ENCODE measurements around the gene FTSJ3.

FTSJ3 gene

GRCh38 chr17:63836811-63837210 lies 9.3 kb upstream of the FTSJ3 start:
- H3K9ac ChIP-seq: peak overlapping the region in 4 of 11 experiments; percentile 13 to 97 (median 94); a peak in 3 of 22 replicates
- no peak overlapping the region for H3K4me3 ChIP-seq
- H3K4me2 ChIP-seq: peak overlapping the region in 6 of 11 experiments; percentile 97 to 100 (median 100); a peak in 6 of 22 replicates
- no peak for TF ChIP-seq Cebpa-rat (IDR thresholded peaks at IDR 0.05)
- H4K20me1 ChIP-seq: peaks cover 58 to 99% (median 94%) of the 10 kb centered on the region in 11 experiments
- H3K36me3 ChIP-seq: peaks cover 54 to 72% (median 64%) of the 10 kb centered on the region in 11 experiments
- peaks cover 65 to 97% (median 91%) of the 10 kb centered on the region in 10 experiments for H3K4me1 ChIP-seq
- H3K27me3 ChIP-seq: no peaks in the 10 kb centered on the region
- H3K9me3 ChIP-seq (replicated peaks in 1 of 11): no peaks in the 10 kb centered on the region
- peak overlapping the region in 4 of 11 experiments; percentile 15 to 97 (median 54); a peak in 3 of 22 replicates for H3K27ac ChIP-seq

DNA sequence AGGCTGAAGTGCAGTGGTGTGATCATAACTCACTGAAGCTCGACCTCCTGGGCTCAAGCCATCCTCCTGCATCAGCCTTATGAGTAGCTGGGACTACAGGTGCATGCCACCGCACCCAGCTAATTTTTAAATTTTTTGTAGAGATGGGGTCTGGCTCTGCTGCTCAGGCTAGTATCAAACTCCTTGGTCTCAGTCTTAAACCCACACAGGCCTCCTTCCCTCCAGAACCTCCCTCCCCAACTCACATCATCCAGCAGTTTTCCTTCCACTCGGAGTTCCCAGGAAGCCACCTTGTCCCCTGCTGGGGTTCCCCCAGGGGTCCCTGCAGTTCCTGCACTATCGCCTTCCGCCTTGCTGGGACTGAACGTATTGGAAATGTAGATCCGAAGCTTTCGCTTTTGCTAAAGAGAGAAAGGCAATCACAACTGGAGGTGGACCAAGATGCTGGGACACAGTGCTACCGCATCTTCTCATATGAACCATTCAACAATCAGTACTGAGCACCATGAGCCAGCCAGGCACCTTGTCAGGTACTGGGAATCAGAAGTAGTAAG lies 7.8 kb upstream of the FTSJ3 start:
- H3K4me1 ChIP-seq: peaks cover 61 to 99% (median 93%) of the 10 kb centered on the region in 10 experiments
- TF ChIP-seq Cebpa-rat (IDR thresholded peaks at IDR 0.05): no peak
- H3K4me2 ChIP-seq: peak overlapping the region; percentile 21 to 79 (median 59)
- H3K36me3 ChIP-seq: peaks cover 70 to 82% (median 80%) of the 10 kb centered on the region in 11 experiments
- no peaks in the 10 kb centered on the region for H3K9me3 ChIP-seq (replicated peaks in 1 of 11)
- peak overlapping the region in 7 of 11 experiments; percentile 19 to 50 (median 26); a peak in 9 of 22 replicates for H3K9ac ChIP-seq
- no peak overlapping the region; a peak in 1 of 20 replicates for H3K4me3 ChIP-seq
- peak overlapping the region in 7 of 11 experiments; percentile 7 to 75 (median 32); a peak in 9 of 22 replicates for H3K27ac ChIP-seq
- peaks cover 44 to 99% (median 93%) of the 10 kb centered on the region in 11 experiments for H4K20me1 ChIP-seq
- H3K27me3 ChIP-seq: no peaks in the 10 kb centered on the region

DNA sequence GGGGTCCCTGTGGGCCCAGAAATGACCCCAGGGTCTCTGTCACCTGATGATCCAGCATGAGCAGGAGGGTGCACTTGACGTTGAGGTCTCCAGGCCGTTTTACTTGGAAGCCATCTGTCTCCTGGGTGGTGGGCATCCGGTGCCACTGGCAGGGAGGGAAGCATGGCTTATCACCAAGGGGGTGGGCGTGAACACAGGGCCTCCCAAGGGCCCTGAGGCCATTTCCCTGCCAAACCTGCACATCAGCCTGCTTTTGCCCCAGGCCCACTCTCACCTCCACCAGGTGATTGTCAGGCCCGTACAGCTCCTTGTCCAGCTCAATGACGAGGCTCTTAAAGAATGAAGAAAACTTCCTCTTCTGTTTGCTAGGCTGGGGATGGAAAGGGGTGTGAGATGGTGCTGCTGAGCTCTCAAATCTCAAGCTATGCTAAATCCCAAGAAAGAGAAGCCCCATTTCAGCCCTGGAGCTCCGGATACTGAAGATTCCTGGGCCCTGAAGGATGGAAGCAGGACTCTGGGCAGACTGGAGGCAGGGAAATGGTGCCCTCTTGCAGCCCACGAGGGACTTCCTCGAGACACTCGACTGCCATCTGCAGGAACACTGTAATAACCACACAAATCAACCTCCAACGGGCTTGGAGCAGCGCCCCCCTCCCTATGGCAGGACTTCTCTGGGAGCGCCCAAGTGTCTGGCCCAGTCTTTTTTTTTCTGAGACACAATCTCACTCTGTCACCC lies 7.1 kb upstream of the FTSJ3 start:
- H3K4me3 ChIP-seq: no peak overlapping the region
- no peaks in the 10 kb centered on the region for H3K9me3 ChIP-seq (replicated peaks in 1 of 11)
- H3K27ac ChIP-seq: peak overlapping the region in 9 of 11 experiments; percentile 46 to 75 (median 65); a peak in 19 of 22 replicates
- TF ChIP-seq Cebpa-rat (IDR thresholded peaks at IDR 0.05): no peak
- H3K4me1 ChIP-seq: peaks cover 58 to 99% (median 93%) of the 10 kb centered on the region in 10 experiments
- H4K20me1 ChIP-seq: peaks cover 43 to 99% (median 94%) of the 10 kb centered on the region in 11 experiments
- peak overlapping the region; percentile 39 to 79 (median 64) for H3K4me2 ChIP-seq
- peaks cover 76 to 89% (median 86%) of the 10 kb centered on the region in 11 experiments for H3K36me3 ChIP-seq
- peak overlapping the region in 9 of 11 experiments; percentile 5 to 64 (median 37); a peak in 15 of 22 replicates for H3K9ac ChIP-seq
- no peaks in the 10 kb centered on the region for H3K27me3 ChIP-seq

DNA sequence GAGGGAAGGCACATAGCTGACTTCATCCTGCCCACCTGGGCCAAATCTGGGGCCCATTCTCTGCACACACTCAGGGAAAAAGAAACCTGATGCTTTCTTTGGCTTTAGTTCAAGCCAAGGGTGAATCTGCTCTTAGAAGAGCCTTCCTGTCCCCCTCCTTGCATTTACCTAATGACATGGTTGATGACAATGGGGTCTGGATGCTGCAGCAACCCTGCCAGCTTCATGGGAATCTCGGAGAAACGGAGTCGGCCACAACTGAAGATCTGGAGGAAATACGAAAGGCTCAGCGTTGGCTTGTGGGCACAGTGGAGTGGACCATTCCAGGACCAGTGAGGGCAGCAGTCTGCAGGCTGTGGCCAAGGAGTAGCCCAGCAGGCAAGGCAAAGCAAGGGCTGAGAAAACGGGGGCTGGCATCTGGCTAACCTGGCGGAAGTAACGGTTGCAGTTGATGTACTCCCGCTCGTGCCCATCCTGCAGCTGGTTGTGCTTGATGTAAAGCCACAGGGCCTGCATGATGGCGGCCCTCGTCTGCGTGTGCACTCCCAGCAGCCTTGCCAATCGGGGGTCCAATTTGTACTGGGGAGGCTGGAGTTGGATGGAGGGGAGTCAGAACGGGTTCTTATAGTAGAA lies 6.4 kb upstream of the FTSJ3 start:
- Histone ChIP-seq H3K4me3 (no peak overlapping the region), H3K9ac (peak overlapping the region in 9 of 11 experiments; percentile 5 to 64 (median 37); a peak in 14 of 22 replicates), H3K27ac (peak overlapping the region in 9 of 11 experiments; percentile 46 to 75 (median 65); a peak in 17 of 22 replicates), H3K4me2 (peak overlapping the region; percentile 39 to 79 (median 64); a peak in 21 of 22 replicates), H3K4me1 (peaks cover 58 to 99% (median 93%) of the 10 kb centered on the region in 10 experiments), H3K27me3 (no peaks in the 10 kb centered on the region), H4K20me1 (peaks cover 37 to 99% (median 94%) of the 10 kb centered on the region in 11 experiments), H3K36me3 (peaks cover 84 to 96% (median 94%) of the 10 kb centered on the region in 11 experiments), H3K9me3 (replicated peaks in 1 of 11) (no peaks in the 10 kb centered on the region)
- no peak for TF ChIP-seq Cebpa-rat (IDR thresholded peaks at IDR 0.05)

GRCh38 chr17:63833026-63833740 lies 5.7 kb upstream of the FTSJ3 start:
- no peaks in the 10 kb centered on the region for H3K9me3 ChIP-seq (replicated peaks in 1 of 11)
- no peak overlapping the region for H3K4me3 ChIP-seq
- H3K4me1 ChIP-seq: peaks cover 58 to 99% (median 93%) of the 10 kb centered on the region in 10 experiments
- no peaks in the 10 kb centered on the region for H3K27me3 ChIP-seq
- peak overlapping the region in 4 of 11 experiments; percentile 22 to 51 (median 30); a peak in 1 of 22 replicates for H3K9ac ChIP-seq
- no peak for TF ChIP-seq Cebpa-rat (IDR thresholded peaks at IDR 0.05)
- H3K36me3 ChIP-seq: peaks cover 84 to 100% (median 97%) of the 10 kb centered on the region in 11 experiments
- H3K27ac ChIP-seq: peak overlapping the region in 3 of 11 experiments; percentile 48 to 75 (median 75); a peak in 4 of 22 replicates
- peak overlapping the region in 6 of 11 experiments; percentile 51 to 72 (median 69); a peak in 11 of 22 replicates for H3K4me2 ChIP-seq
- peaks cover 30 to 99% (median 91%) of the 10 kb centered on the region in 11 experiments for H4K20me1 ChIP-seq

DNA sequence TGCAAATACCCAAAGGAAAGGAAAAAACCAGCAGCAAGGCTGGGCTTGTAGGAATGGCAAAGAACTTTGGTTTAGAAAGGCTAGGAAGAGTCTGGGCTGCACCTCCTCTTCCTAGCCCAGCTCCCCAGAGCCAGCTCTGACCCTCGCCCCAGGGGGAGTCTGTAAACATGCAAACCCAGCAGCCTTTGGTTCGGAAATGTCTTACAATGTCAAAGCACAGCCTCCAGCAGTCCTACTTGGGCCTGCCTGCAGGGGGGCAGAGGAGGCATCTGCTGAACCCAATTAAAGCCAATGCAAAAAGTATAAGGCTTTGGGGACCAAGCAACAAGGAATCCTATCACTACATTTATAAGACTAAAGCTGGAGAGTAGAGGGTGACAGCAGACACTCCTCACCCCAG lies 5.0 kb upstream of the FTSJ3 start:
- H3K27ac ChIP-seq: peak overlapping the region in 2 of 11 experiments; percentile 21 to 75; a peak in 4 of 22 replicates

GRCh38 chr17:63832014-63832413 lies 4.6 kb upstream of the FTSJ3 start:
- H3K4me2 ChIP-seq: peak overlapping the region; percentile 5 to 72 (median 67); a peak in 18 of 22 replicates
- no peak for TF ChIP-seq Cebpa-rat (IDR thresholded peaks at IDR 0.05)
- H3K9ac ChIP-seq: peak overlapping the region in 5 of 11 experiments; percentile 1 to 43 (median 15); a peak in 5 of 22 replicates
- peak overlapping the region in 4 of 11 experiments; percentile 18 to 49 (median 32); a peak in 6 of 22 replicates for H3K27ac ChIP-seq
- no peaks in the 10 kb centered on the region for H3K9me3 ChIP-seq (replicated peaks in 1 of 11)
- no peaks in the 10 kb centered on the region for H3K27me3 ChIP-seq
- peaks cover 18 to 94% (median 79%) of the 10 kb centered on the region in 11 experiments; a peak in 20 of 22 replicates for H4K20me1 ChIP-seq
- H3K4me3 ChIP-seq: no peak overlapping the region
- peaks cover 50 to 89% (median 83%) of the 10 kb centered on the region in 10 experiments for H3K4me1 ChIP-seq
- peaks cover 77 to 89% (median 86%) of the 10 kb centered on the region in 11 experiments for H3K36me3 ChIP-seq

More for the DNA sequence above, 5.0 kb upstream of the FTSJ3 start:
- TF ChIP-seq Cebpa-rat (IDR thresholded peaks at IDR 0.05): no peak
- Histone ChIP-seq H3K27me3 (no peaks in the 10 kb centered on the region), H3K4me3 (no peak overlapping the region), H4K20me1 (peaks cover 23 to 99% (median 83%) of the 10 kb centered on the region in 11 experiments; a peak in 21 of 22 replicates), H3K4me2 (peak overlapping the region in 8 of 11 experiments; percentile 54 to 72 (median 67); a peak in 10 of 22 replicates), H3K9ac (peak overlapping the region in 1 of 11 experiments; percentile 16; a peak in 2 of 22 replicates), H3K4me1 (peaks cover 53 to 94% (median 88%) of the 10 kb centered on the region in 10 experiments), H3K36me3 (peaks cover 82 to 94% (median 90%) of the 10 kb centered on the region in 11 experiments), H3K9me3 (replicated peaks in 1 of 11) (no peaks in the 10 kb centered on the region)
